ENCODE results near the gene SLC49A4. TPM values are rescaled to one million over a fixed set of nuclear protein-coding genes. Genes with fewer than 3 reads are reported as not detected.

SLC49A4 gene
- total and polyA plus RNA-seq, 2 of the 8 experiments (the other 6 are each of a cell fraction or from before 2014, with no cell fraction given), result 9.5 to 10.2 TPM

DNA sequence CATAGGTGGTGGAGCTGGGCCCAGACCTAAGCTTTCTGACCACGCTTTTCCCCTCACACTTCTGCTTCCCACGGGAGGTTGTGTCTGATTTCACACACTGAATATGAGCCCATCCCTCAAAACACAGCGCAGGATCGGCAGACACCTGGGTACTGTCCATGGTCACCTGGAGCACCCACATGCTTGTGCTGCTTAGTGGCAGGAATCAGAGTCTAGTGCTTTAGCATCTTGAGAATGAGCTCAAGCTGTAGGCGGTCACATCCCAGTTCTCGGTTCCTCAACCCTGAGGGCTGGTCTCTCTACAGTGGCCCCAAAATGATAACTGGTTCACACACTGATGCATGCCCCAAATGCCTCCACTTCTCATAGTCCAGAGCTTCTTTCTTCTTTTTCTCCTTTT is 121.7 kb downstream of the SLC49A4 start:
- ChIA-PET POLR2A (ENCODE audit: partially characterized antibody) (no interaction called here), CTCF (ENCODE audit: partially characterized antibody) (interaction anchor here (1.0 to 2.3 kb wide), 2 partner anchors 10 to 237 kb away, joined by 3 to 8 read pairs; no protein-coding TSS in a partner anchor)
- Histone ChIP-seq H3K14ac (ENCODE audit: insufficient read length) (no peak overlapping the region), H4K20me1 (replicated peaks in 1 of 2; ENCODE audit: control insufficient read depth in 1 of 2, insufficient read depth in 2 of 2, low read length in 2 of 2) (no peaks in the 10 kb centered on the region), H4K91ac (replicated peaks; ENCODE audit: insufficient read length, low read length) (no peak overlapping the region), H3K4me2 (ENCODE audit: insufficient read depth in 1 of 2, low read depth in 2 of 2, low read length in 2 of 2) (no peak overlapping the region), H3K4ac (replicated peaks; ENCODE audit: insufficient read length, low read depth, low read length) (no peak overlapping the region), H2BK120ac (replicated peaks; ENCODE audit: low read depth, low read length) (no peak overlapping the region), H3K4me3 (ENCODE audit: extremely low read depth in 1 of 4, insufficient read depth in 2 of 4, low read depth in 3 of 4, low read length in 4 of 4) (no peak overlapping the region), H2BK5ac (ENCODE audit: low read depth, low read length) (no peak overlapping the region), H3K23me2 (ENCODE audit: low read depth, low read length) (no peaks in the 10 kb centered on the region), H2BK20ac (ENCODE audit: low read length) (no peak overlapping the region), H3K27ac (ENCODE audit: low read depth, low read length) (no peak overlapping the region), H3K79me1 (ENCODE audit: low read depth, low read length) (no peaks in the 10 kb centered on the region), H3K4me1 (replicated peaks in 1 of 4; ENCODE audit: control insufficient read depth in 3 of 4, insufficient read depth in 4 of 4, low read length in 3 of 4) (no peaks in the 10 kb centered on the region), H4K8ac (ENCODE audit: extremely low read depth, insufficient read depth, low read length) (no peak overlapping the region), H2AFZ (ENCODE audit: low read length) (no peak overlapping the region), H3K9ac (replicated peaks in 1 of 4; ENCODE audit: extremely low read depth in 1 of 4, low read depth in 3 of 4, low read length in 3 of 4) (no peak overlapping the region), H3K27me3 (replicated peaks in 1 of 4; ENCODE audit: control insufficient read depth in 3 of 4, extremely low read depth in 1 of 4, insufficient read depth in 3 of 4, low read length in 3 of 4) (peaks cover 0 to 7% (median 4%) of the 10 kb centered on the region in 4 experiments; a peak in 5 of 7 replicates), H4K5ac (ENCODE audit: insufficient read length, low read depth, low read length) (no peak overlapping the region), H2BK12ac (ENCODE audit: low read depth, low read length) (no peak overlapping the region), H2AK5ac (ENCODE audit: low read depth, low read length) (no peak overlapping the region), H3K18ac (ENCODE audit: extremely low read depth, low read length) (no peak overlapping the region), H3K56ac (replicated peaks; ENCODE audit: insufficient read length, low read depth, low read length) (no peak overlapping the region), H3K23ac (ENCODE audit: insufficient read length) (no peak overlapping the region), H3K79me2 (ENCODE audit: control insufficient read depth in 1 of 2, insufficient read depth in 2 of 2, low read length in 2 of 2) (no peaks in the 10 kb centered on the region), H2BK15ac (ENCODE audit: low read length) (no peak overlapping the region), H3K9me3 (ENCODE audit: insufficient read depth in 2 of 2, low read depth in 1 of 2, low read length in 1 of 2) (no peaks in the 10 kb centered on the region), H3K36me3 (ENCODE audit: control insufficient read depth in 2 of 4, insufficient read depth in 4 of 4, low read length in 3 of 4) (peaks cover 0 to 7% (median 2%) of the 10 kb centered on the region in 4 experiments; a peak in 3 of 8 replicates)
- WGBS, 2 experiments (ENCODE audit: extremely low coverage in 1 of 2, insufficient coverage in 1 of 2, insufficient read length in 1 of 2, insufficient replicate concordance in 2 of 2, low coverage in 1 of 2, low lambda C conversion rate in 2 of 2, missing lambda C conversion rate in 1 of 2), result 98% methylated on average over 6 of the region's 6 CpGs; no CpG with 5 or more reads in 1 of the 2 experiments
- FAIRE-seq, result no peak
- DNase-seq (ENCODE audit: low read depth in 1 of 2, low spot score in 2 of 2), result no peak
- no peak for TF ChIP-seq TCF12 (IDR thresholded peaks at IDR 0.05; ENCODE audit: low read depth, low read length)
- TF ChIP-seq GTF2F1 (IDR thresholded peaks at IDR 0.05; ENCODE audit: borderline replicate concordance, low read depth, low read length), result no peak
- TF ChIP-seq ZNF274 (IDR thresholded peaks at IDR 0.05; ENCODE audit: borderline replicate concordance, extremely low read depth, low read length), result no peak
- TF ChIP-seq SP2 (IDR thresholded peaks at IDR 0.05; ENCODE audit: low read length), result no peak

All from H1 (cell line).